Measurements from ENCODE around the gene FHOD1. TPM values are rescaled to one million over a fixed set of nuclear protein-coding genes. Genes with fewer than 3 reads are reported as not detected.
A peak's percentile ranks its signal among the peaks of the same experiment; 100 is the strongest.

FHOD1 gene
- total RNA-seq, 1 donor from 2014 or later, result 46.4 TPM

DNA sequence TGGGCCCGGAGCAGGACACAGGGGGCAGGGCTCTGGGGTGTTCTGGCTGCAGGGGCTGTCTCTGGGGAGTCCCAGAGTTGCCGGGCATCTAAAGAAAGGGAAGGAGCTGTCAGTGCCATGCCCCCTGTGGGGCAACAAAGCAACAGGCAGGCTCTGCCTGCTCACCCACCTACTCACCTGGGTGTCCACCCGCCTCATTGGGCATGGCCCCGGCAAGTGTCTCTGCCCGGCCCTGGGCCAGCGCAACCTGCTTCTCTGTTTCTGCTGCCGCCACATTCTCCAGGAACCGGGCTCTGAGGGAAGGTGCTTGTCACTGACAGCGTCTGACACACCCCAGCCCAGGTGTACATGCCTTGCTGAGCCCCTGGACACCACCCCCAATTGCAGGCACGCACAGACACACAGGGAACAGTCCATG, 13.1 kb downstream of the FHOD1 start:
- DNase-seq (ENCODE audit: low spot score), result no peak

DNA sequence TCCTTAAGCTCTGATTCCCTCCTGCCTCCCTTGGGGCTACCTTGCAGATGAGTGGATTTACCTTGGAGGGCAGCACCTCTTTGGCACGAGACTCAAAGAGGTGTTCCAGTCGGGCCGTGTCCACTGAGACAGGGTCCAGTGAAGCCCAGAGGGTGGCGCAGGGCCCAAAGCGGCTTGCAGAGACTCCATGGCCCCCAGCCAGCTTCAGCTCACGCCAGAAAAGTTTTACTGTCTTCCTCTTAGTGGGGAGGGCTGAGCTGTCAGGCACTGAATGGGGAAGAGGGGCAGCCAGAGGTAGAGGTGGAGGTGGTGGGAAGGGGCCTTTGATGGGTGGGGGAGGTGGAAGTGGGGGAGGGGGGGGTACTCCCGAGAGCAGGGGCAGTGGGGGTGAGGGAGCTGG, 13.7 kb downstream of the FHOD1 start:
- no peak for DNase-seq (ENCODE audit: low spot score)

GRCh38 chr16:67230809-67231660, 16.2 kb downstream of the FHOD1 start:
- no peak for DNase-seq (ENCODE audit: low spot score)

GRCh38 chr16:67229906-67230808, 17.1 kb downstream of the FHOD1 start:
- DNase-seq (ENCODE audit: low spot score), result no peak

GRCh38 chr16:67228905-67229304, 18.4 kb downstream of the FHOD1 start:
- no peak for DNase-seq (ENCODE audit: low spot score)

- no peak for DNase-seq (ENCODE audit: low spot score)
These were observed 19.1 kb downstream of the FHOD1 start for GRCh38 chr16:67228034-67228785.

DNA sequence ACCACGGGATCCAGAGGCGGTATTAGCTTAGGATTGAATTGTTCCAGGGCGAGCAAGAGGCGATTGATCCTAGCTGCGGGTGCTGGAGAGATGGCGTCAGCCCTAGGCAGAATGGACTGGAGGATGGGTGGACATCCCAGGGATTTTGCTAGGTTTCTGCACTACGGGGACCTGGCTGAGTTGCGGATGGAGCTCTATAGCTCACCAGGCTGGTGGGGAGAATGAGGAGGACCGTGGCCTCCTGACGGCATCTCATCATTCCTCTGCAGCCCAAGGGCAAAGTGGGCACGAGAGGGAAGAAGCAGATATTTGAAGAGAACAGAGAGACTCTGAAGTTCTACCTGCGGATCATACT, 19.7 kb downstream of the FHOD1 start:
- DNase-seq (ENCODE audit: low spot score), result no peak

DNA sequence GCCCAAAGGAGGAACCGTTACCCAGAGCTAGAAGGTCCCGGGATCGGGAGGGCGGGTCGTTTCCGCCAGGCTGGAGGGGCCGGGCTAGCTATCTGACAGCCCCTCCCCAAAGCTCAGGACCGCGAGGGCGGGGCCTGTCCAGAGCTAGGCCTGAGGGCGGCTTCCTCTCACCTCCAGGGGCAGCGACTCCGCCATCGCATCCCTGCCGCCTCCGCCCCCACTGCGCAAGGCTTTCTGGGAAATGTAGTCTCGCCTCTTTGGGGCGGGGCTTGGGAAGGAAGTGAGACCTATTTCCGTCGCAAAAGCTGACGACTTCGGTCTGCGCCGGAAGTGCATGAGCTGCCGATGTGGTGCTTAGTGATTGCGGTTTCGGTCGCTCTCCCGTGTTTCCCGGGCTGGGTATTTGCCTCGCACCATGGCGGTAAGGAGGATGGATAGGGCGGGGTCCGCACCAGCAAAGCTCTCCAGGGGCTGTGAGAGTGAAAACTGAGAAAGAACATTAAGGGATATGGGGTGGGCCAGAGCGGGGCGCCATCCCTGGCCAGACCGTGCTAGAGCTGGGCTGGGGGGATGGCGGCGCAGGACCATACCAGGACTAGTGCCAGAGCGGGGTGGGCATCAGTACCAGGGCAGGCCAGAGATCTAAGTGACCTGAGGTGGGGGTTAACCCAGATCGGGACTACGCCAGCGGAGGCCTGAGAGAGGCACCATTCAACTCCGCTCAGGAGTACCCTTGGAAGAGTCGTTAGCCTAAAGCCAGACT, 20.3 kb downstream of the FHOD1 start, which contains the start of gene TMEM208:
Gene TMEM208 (plus strand): TSS at position 327 of the 763 bp plus-strand sequence. CDS start 89 bp downstream, at position 416.
- DNase-seq (ENCODE audit: low spot score), result peak; percentile 98

DNA sequence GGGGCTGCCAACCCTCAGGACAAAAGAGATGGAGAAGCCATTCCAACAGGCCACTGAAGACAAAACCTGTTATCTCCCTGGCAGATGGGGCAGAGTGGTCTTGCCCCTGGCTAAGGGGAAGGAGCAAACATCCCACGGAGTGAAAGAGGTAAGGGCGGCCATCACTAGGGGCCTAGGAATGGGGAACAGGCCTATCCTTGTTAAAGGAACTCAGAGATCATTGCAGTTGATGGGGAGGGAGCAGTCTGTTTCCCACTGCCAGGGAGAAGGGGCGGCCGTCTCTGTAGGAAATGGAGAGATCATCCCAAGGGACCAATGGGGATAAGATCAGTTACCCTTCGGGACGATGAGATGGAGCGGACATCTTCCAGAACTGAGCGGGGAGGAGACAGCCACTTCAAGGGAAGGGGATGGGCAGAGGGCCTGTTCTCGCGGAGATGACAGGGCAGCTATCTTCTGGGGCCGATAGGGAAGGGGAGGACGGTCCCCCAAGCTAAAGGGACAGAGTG, 20.9 kb downstream of the FHOD1 start:
- DNase-seq (ENCODE audit: low spot score), result no peak

DNA sequence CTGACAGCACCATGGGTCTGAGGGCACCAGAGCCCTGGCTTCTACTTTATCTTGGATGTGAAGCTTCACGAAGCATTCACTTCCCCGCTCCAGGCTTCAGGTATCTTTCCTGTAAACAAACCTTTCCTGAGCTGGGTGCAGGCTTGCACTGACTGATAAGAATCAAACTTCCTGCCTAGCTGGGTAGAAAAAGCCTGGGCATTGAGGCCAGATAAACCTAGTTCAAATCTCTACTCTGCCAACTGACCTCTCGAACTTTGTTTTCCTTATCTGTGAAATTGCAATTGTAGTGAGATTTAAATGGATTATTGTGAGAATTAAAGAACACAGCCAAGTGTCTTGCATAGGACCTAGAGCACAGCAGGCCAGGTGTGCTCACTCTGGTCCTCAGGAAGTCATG, 23.3 kb downstream of the FHOD1 start:
- DNase-seq (ENCODE audit: low spot score), result no peak

- DNase-seq (ENCODE audit: low spot score), result peak; percentile 49
These were observed 30.4 kb downstream of the FHOD1 start for GRCh38 chr16:67216612-67217490.

DNA sequence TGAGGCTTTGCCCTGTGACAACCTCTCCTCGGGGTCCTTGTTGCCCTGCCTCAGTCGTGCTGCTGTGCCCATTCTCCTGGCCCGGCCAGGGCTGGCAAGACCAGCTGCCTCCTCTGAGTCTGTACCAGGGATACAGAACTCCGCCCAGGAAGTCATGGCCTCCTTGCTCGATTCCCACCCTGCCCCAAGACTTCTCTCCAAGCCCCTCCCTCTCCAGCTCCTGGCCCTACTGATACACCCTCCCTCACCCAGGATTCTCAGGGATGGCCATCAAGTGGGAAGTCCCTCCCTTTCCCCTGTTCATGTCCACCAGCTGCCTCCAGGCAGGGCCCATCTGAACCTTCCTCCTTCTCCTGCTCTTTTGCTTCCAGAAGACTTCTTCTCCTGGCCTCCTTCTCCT, 31.6 kb downstream of the FHOD1 start:
- no peak for DNase-seq (ENCODE audit: low spot score)

DNA sequence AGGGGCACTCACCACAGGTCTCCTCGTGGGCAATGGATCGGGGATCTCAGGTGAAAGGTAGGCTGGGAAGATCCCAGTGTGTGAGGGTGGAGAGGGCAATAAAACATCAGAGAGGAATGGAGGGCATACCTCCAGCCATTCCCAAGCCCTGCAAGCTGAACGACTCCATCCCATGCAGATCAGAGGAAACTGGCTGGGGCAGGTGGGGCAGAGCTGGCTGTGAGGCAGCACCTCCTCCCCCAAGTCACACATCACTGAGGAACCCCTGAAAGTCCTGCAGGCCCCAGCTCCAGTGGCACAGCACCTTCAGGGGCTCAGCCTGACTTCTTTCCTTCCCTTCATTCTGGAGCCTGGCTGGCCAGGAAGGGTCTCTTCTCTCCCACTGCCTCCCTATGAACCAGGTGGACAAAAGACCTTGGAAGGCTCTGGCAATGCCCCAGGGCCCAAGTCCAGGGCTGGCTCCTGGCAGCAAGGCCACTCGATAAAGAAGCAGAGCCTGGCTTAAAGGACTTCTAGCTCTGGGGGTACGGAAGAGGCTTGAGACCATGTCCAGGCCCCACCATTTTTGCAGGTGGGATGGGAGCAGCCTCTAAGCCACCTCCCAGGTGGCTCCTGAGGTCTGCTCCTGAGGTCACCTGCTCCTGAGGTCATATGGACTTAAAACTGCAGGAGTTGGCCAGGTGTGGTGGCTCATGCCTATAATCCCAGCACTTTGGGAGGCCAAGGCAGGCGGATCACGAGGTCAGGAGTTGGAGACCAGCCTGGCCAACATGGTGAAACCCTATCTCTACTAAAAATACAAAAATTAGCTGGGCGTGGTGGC, 33.9 kb downstream of the FHOD1 start:
- DNase-seq (ENCODE audit: low spot score), result no peak

- DNase-seq (ENCODE audit: low spot score), result no peak
These were observed 34.5 kb downstream of the FHOD1 start for GRCh38 chr16:67212766-67213165.

GRCh38 chr16:67211674-67212073, 35.6 kb downstream of the FHOD1 start:
- DNase-seq (ENCODE audit: low spot score), result no peak

DNA sequence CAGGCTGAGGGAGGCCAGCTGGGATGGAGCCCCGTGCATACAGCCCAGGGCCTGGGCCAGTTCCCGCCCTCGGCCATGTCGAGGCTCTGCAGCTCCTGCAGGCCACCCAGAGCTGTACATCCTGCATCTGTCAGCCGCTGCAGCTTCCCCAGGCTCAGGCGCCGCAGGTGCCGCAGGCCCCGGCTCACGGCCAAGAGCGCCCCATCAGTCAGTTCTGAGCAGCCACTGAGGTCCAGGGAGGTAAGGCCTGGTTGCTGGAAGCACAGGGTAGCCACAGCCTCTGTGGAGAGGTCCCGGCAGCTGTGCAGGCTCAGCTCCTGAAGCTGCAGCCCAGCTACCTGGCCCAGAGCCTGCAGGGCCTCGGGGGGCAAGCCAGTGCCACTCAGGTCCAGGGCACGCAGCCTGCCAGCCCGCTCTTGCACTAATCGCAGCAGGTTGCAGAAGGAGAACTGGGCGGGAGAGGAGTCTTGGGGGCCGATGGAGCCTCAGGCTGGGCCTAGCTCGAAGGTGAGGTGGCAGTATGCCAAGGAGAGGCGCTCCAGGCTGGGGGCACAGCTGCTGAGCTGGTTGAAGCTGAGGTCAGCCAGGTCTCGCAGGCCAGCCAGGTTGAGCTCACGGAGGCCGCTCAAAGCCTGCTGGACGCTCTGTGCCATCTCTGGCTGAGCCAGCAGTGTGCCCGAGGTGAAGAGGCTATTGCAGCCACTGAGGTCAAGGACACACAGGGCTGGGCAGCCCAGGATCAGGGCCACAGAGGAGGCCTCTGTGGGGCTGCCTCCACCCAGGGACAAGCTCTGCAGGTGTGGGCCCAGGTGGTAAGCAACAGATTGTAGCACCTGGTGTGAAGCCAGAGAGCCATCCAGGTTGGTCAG, 37.0 kb downstream of the FHOD1 start:
- no peak for DNase-seq (ENCODE audit: low spot score)

- DNase-seq (ENCODE audit: low spot score), result no peak
These were observed 37.7 kb downstream of the FHOD1 start for GRCh38 chr16:67209565-67209964.
